HFFc6 (cell line): ENCODE results near the gene CPT1C. TPM values are rescaled to one million over a fixed set of nuclear protein-coding genes. Genes with fewer than 3 reads are reported as not detected.

Source experiments
- DNase-seq: peaks from one replicate; pipeline ENCODE4 v3.0.0-alpha.2; 2018
- H3K27ac Mint-ChIP-seq: 2 replicates; pipeline ENCODE4 v1.8.0; 2020; ENCODE audit warnings: mild to moderate bottlenecking, mixed read lengths
- H3K27me3 Mint-ChIP-seq: 2 replicates; pipeline ENCODE4 v1.8.0; 2021; ENCODE audit warnings: mild to moderate bottlenecking, moderate library complexity, mixed read lengths; ENCODE audit not compliant: insufficient read depth
- H3K36me3 Mint-ChIP-seq: 2 replicates; pipeline ENCODE4 v1.8.0; 2021; ENCODE audit warnings: low read depth, mixed read lengths
- H3K4me1 Mint-ChIP-seq: 2 replicates; pipeline ENCODE4 v1.8.0; 2020; ENCODE audit warnings: low read depth, mixed read lengths
- H3K4me3 Mint-ChIP-seq: 2 replicates; pipeline ENCODE4 v1.8.0; 2020; ENCODE audit warnings: mild to moderate bottlenecking, moderate library complexity, mixed read lengths
- H3K9me3 Mint-ChIP-seq: 2 replicates; pipeline ENCODE4 v1.8.0; 2020; ENCODE audit warnings: mild to moderate bottlenecking, mixed read lengths
- CTCF ChIP-seq: fragments of 200-600 bp; sonication (generic); IDR thresholded peaks from 2 replicates; pipeline ENCODE4 v1.5.0; 2021; ENCODE audit warnings: antibody characterized with exemption, mild to moderate bottlenecking
- total RNA-seq, 6 experiments: library from RNA; stranded (reverse); fragmentation: NEBNext Ultra II Directional; extraction: Animal tissue kit (Norgen Biotek cat#: 25700); gene quantifications; 2 replicates in 1 of 6; 3 replicates in 5 of 6; pipeline ENCODE4 v1.2.3, GENCODE V29; 2021

Gene CPT1C
- total RNA-seq, 6 experiments from 2014 or later = 32.7 to 42.6 (median 36.4) TPM

GRCh38 chr19:49685845-49686332 lies 5.0 kb upstream of the CPT1C start:
- no peak for DNase-seq
- Mint-ChIP-seq H3K9me3 (no peaks in the 10 kb centered on the region; the same call in 1 of the 2 replicates), H3K4me1 (peaks cover 16% of the 10 kb centered on the region), H3K27ac (0 out of 2 replicates have a peak overlapping the region, but pooled peaks have one; percentile 24), H3K36me3 (peaks cover 12% of the 10 kb centered on the region), H3K27me3 (peaks cover 9% of the 10 kb centered on the region), H3K4me3 (no peak overlapping the region)
- no peak for TF ChIP-seq CTCF

- no peak overlapping the region for H3K27ac Mint-ChIP-seq
- DNase-seq = no peak
- TF ChIP-seq CTCF = no peak
- H3K4me3 Mint-ChIP-seq = no peak overlapping the region
- peaks cover 21% of the 10 kb centered on the region for H3K4me1 Mint-ChIP-seq
- H3K27me3 Mint-ChIP-seq = peaks cover 12% of the 10 kb centered on the region
- peaks cover 10% of the 10 kb centered on the region for H3K36me3 Mint-ChIP-seq
- H3K9me3 Mint-ChIP-seq = no peaks in the 10 kb centered on the region; the same call in 1 of the 2 replicates
These were observed 4.3 kb upstream of the CPT1C start for GRCh38 chr19:49686503-49687088.

DNA sequence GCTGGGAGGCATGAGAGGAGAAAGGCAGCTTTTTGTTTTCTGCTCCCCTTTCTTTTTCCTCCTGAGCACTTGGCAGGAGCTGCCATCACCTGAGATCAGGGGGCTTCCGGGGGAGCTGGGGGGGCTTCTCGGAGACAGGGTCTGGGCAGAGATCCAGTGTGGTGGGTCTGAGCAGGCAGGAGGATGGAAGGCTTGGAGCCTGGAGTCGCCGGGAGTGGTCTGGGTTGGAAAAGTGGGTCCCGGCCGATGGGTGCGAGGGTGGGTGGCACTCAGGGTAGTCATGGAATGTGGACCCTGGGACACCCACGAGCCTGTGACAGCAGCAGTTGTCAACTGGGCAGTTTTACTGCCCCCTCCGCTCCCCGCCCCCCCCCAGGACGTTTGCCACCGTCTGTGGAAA lies 3.8 kb upstream of the CPT1C start:
- DNase-seq = no peak
- H3K4me1 Mint-ChIP-seq = peaks cover 22% of the 10 kb centered on the region
- H3K9me3 Mint-ChIP-seq = no peaks in the 10 kb centered on the region; the same call in 1 of the 2 replicates
- H3K27ac Mint-ChIP-seq = no peak overlapping the region; the same call in 1 of the 2 replicates
- H3K27me3 Mint-ChIP-seq = peaks cover 12% of the 10 kb centered on the region
- no peak overlapping the region for H3K4me3 Mint-ChIP-seq
- no peak for TF ChIP-seq CTCF
- H3K36me3 Mint-ChIP-seq = peaks cover 10% of the 10 kb centered on the region

DNA sequence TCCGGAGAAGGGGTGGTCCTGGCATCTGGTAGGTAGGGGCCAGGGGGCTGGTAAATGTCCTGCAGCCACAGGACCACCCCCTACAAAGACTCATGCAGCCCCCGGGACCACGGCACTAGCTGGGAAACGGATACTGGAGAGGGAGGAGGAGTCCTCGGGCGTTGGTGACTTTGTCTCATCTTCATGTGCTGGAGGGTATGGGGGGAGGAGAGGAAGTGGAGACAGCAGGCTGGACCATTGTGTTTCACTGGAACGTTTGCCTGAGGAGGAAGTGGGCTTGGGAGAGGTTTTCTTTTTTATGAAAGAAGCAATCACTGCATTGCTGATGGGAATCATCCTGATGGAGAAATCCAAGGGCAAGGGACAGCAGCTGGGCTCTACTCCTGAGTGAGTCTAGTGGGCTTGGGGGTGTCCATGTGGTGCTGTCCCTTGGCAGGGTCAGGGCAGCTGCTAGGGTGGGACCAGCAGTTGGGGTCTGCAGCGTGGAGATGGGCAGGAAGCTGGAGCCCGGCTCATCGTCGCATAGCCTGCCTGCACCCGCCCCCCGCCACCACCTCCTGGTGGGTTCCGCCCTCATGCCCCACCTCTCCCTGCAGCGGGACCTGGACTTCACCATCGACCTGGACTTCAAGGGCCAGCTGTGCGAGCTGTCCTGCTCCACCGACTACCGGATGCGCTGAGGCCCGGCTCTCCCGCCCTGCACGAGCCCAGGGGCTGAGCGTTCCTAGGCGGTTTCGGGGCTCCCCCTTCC lies 3.2 kb upstream of the CPT1C start:
- TF ChIP-seq CTCF = no peak
- no peak for DNase-seq
- H3K4me1 Mint-ChIP-seq = peaks cover 22% of the 10 kb centered on the region
- H3K9me3 Mint-ChIP-seq = no peaks in the 10 kb centered on the region; the same call in 1 of the 2 replicates
- peaks cover 10% of the 10 kb centered on the region for H3K36me3 Mint-ChIP-seq
- H3K4me3 Mint-ChIP-seq = no peak overlapping the region
- H3K27me3 Mint-ChIP-seq = peaks cover 12% of the 10 kb centered on the region
- H3K27ac Mint-ChIP-seq = peak overlapping the region; percentile 51

GRCh38 chr19:49688531-49689132 lies 2.3 kb upstream of the CPT1C start:
- H3K27ac Mint-ChIP-seq = no peak overlapping the region
- no peaks in the 10 kb centered on the region; the same call in 1 of the 2 replicates for H3K9me3 Mint-ChIP-seq
- H3K36me3 Mint-ChIP-seq = peaks cover 10% of the 10 kb centered on the region
- no peak for TF ChIP-seq CTCF
- H3K4me1 Mint-ChIP-seq = peaks cover 22% of the 10 kb centered on the region
- peaks cover 12% of the 10 kb centered on the region for H3K27me3 Mint-ChIP-seq
- no peak for DNase-seq
- H3K4me3 Mint-ChIP-seq = no peak overlapping the region
